ENCODE measurements around the gene GAL3ST3. TPM values are rescaled to one million over a fixed set of nuclear protein-coding genes. Genes with fewer than 3 reads are reported as not detected.

The GAL3ST3 gene
- total and polyA plus RNA-seq, 2 of the 8 experiments (the other 6 are each of a cell fraction or from before 2014, with no cell fraction given), result 21.1 to 21.4 TPM

DNA sequence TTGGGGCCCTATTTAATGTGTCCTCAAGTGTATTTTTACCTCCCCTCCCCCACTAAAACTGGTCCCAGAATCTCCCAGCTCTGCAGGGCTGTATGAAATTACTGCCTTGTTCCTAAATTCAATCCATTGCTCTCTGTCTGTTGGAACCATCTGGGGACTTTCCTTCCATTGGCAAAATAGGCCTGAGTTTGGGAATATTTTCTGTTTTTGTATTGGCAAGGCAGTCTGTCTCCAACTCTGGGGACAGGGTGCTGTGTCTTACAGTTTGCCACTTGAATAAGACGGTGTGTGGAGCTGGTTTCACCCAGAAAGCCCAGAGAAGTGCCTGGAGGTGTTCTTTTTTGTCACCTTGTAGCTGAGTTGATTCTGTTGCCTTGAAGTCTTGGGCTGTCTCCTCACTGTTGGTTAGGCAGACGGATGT lies 22.4 kb upstream of the GAL3ST3 start (continued):
- TF ChIP-seq, protein P1, sequence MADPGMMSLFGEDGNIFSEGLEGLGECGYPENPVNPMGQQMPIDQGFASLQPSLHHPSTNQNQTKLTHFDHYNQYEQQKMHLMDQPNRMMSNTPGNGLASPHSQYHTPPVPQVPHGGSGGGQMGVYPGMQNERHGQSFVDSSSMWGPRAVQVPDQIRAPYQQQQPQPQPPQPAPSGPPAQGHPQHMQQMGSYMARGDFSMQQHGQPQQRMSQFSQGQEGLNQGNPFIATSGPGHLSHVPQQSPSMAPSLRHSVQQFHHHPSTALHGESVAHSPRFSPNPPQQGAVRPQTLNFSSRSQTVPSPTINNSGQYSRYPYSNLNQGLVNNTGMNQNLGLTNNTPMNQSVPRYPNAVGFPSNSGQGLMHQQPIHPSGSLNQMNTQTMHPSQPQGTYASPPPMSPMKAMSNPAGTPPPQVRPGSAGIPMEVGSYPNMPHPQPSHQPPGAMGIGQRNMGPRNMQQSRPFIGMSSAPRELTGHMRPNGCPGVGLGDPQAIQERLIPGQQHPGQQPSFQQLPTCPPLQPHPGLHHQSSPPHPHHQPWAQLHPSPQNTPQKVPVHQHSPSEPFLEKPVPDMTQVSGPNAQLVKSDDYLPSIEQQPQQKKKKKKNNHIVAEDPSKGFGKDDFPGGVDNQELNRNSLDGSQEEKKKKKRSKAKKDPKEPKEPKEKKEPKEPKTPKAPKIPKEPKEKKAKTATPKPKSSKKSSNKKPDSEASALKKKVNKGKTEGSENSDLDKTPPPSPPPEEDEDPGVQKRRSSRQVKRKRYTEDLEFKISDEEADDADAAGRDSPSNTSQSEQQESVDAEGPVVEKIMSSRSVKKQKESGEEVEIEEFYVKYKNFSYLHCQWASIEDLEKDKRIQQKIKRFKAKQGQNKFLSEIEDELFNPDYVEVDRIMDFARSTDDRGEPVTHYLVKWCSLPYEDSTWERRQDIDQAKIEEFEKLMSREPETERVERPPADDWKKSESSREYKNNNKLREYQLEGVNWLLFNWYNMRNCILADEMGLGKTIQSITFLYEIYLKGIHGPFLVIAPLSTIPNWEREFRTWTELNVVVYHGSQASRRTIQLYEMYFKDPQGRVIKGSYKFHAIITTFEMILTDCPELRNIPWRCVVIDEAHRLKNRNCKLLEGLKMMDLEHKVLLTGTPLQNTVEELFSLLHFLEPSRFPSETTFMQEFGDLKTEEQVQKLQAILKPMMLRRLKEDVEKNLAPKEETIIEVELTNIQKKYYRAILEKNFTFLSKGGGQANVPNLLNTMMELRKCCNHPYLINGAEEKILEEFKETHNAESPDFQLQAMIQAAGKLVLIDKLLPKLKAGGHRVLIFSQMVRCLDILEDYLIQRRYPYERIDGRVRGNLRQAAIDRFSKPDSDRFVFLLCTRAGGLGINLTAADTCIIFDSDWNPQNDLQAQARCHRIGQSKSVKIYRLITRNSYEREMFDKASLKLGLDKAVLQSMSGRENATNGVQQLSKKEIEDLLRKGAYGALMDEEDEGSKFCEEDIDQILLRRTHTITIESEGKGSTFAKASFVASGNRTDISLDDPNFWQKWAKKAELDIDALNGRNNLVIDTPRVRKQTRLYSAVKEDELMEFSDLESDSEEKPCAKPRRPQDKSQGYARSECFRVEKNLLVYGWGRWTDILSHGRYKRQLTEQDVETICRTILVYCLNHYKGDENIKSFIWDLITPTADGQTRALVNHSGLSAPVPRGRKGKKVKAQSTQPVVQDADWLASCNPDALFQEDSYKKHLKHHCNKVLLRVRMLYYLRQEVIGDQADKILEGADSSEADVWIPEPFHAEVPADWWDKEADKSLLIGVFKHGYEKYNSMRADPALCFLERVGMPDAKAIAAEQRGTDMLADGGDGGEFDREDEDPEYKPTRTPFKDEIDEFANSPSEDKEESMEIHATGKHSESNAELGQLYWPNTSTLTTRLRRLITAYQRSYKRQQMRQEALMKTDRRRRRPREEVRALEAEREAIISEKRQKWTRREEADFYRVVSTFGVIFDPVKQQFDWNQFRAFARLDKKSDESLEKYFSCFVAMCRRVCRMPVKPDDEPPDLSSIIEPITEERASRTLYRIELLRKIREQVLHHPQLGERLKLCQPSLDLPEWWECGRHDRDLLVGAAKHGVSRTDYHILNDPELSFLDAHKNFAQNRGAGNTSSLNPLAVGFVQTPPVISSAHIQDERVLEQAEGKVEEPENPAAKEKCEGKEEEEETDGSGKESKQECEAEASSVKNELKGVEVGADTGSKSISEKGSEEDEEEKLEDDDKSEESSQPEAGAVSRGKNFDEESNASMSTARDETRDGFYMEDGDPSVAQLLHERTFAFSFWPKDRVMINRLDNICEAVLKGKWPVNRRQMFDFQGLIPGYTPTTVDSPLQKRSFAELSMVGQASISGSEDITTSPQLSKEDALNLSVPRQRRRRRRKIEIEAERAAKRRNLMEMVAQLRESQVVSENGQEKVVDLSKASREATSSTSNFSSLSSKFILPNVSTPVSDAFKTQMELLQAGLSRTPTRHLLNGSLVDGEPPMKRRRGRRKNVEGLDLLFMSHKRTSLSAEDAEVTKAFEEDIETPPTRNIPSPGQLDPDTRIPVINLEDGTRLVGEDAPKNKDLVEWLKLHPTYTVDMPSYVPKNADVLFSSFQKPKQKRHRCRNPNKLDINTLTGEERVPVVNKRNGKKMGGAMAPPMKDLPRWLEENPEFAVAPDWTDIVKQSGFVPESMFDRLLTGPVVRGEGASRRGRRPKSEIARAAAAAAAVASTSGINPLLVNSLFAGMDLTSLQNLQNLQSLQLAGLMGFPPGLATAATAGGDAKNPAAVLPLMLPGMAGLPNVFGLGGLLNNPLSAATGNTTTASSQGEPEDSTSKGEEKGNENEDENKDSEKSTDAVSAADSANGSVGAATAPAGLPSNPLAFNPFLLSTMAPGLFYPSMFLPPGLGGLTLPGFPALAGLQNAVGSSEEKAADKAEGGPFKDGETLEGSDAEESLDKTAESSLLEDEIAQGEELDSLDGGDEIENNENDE (IDR thresholded peaks at IDR 0.05; ENCODE audit: insufficient replicate concordance, low read length), result no peak
- TF ChIP-seq SUZ12 (IDR thresholded peaks at IDR 0.05; ENCODE audit: low read length) (no peak), BCL11A (IDR thresholded peaks at IDR 0.05; ENCODE audit: low read depth in 2 of 2, low read length in 2 of 2) (no peak), EGR1 (IDR thresholded peaks at IDR 0.05; ENCODE audit: borderline replicate concordance, low read depth, low read length) (no peak), TBP (IDR thresholded peaks at IDR 0.05; ENCODE audit: low read depth, low read length) (no peak), CREB1 (IDR thresholded peaks at IDR 0.05) (no peak), KDM1A (IDR thresholded peaks at IDR 0.05; ENCODE audit: borderline replicate concordance, low read length) (no peak), NRF1 (IDR thresholded peaks at IDR 0.05; ENCODE audit: low read depth, low read length) (no peak), POLR2A (IDR thresholded peaks at IDR 0.05; ENCODE audit: control extremely low read depth in 1 of 2, low read depth in 2 of 2, low read length in 2 of 2) (no peak)
- TF ChIP-seq, protein P2, sequence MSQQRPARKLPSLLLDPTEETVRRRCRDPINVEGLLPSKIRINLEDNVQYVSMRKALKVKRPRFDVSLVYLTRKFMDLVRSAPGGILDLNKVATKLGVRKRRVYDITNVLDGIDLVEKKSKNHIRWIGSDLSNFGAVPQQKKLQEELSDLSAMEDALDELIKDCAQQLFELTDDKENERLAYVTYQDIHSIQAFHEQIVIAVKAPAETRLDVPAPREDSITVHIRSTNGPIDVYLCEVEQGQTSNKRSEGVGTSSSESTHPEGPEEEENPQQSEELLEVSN (IDR thresholded peaks at IDR 0.05), result no peak
- TF ChIP-seq, protein P3, sequence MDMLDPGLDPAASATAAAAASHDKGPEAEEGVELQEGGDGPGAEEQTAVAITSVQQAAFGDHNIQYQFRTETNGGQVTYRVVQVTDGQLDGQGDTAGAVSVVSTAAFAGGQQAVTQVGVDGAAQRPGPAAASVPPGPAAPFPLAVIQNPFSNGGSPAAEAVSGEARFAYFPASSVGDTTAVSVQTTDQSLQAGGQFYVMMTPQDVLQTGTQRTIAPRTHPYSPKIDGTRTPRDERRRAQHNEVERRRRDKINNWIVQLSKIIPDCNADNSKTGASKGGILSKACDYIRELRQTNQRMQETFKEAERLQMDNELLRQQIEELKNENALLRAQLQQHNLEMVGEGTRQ (IDR thresholded peaks at IDR 0.05; ENCODE audit: low read length), result no peak

All from H1 (cell line).